Right atrium auricular region (tissue), 2 donors: ENCODE results near the gene NFATC2IP. TPM values are rescaled to one million over a fixed set of nuclear protein-coding genes. Genes with fewer than 3 reads are reported as not detected.

Source experiments
- DNase-seq: peaks from one replicate; pipeline ENCODE4 v3.0.0-alpha.2; 2019; ENCODE audit warnings: low spot score
- H3K27ac ChIP-seq, 2 donors: fragments of 200-600 bp; sonication (generic); 1 replicate in 1 of 2; 2 replicates in 1 of 2; pipeline ENCODE4 v1.5.1; 2016 to 2019
- H3K27me3 ChIP-seq, 2 donors: fragments of 200-600 bp; sonication (generic); one replicate each; pipeline versions ENCODE4 v1.5.1 to v1.6.0; 2017 to 2019
- H3K36me3 ChIP-seq: fragments of 200-600 bp; sonication (generic); one replicate; pipeline ENCODE4 v1.5.1; 2016
- H3K4me1 ChIP-seq, 2 donors: fragments of 200-600 bp; sonication (generic); one replicate each; pipeline versions ENCODE4 v1.5.1 to v1.6.0; 2017 to 2019
- H3K4me3 ChIP-seq, 2 donors: fragments of 200-600 bp; sonication (generic); 1 replicate in 1 of 2; 2 replicates in 1 of 2; pipeline ENCODE4 v1.5.1; 2017 to 2019; ENCODE audit warnings: mild to moderate bottlenecking in 1 of 2, moderate library complexity in 1 of 2
- H3K9me3 ChIP-seq, 2 donors: fragments of 200-600 bp; sonication (generic); one replicate each; pipeline ENCODE4 v1.5.1; 2019
- total RNA-seq, 2 donors: library from RNA; depleted of rRNA; stranded (reverse); fragments of >200 nt; gene quantifications; one replicate each; pipeline ENCODE4 v1.1.0, GENCODE V29; 2016
- TF ChIP-seq, protein P1 (sequence below), 2 donors: fragments of 200-600 bp; sonication (generic); IDR thresholded peaks; one replicate each; pipeline ENCODE4 v1.5.1; 2019; ENCODE audit warnings: antibody characterized with exemption in 2 of 2

NFATC2IP gene
- total RNA-seq, 2 donors from 2014 or later = 10.6 to 13.0 TPM

DNA sequence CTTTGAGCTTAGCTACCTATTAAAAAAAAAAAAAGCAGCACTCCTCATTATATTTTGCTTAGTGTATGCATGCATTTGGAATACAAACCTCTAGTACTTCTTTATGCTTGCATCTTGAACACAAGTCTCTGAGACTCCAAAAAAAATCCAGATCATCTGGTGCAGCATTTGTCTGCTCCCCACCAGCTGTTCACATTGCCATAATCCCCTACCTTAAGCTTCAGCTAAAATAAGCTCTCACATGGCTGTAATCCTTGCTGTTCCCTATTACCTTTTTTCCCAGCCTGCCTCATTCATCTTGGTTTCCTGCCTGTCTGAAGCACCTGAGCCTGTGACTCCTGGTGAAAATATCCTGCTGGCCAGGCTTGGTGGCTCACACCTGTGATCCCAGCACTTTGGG, 7.5 kb upstream of the NFATC2IP start:
- Histone ChIP-seq H3K9me3 (no peaks in the 10 kb centered on the region), H3K27me3 (no peaks in the 10 kb centered on the region), H3K36me3 (no peaks in the 10 kb centered on the region), H3K4me3 (no peak overlapping the region), H3K4me1 (peaks cover 0 to 5% of the 10 kb centered on the region in 2 donors), H3K27ac (no peak overlapping the region)
- DNase-seq = no peak
- TF ChIP-seq, protein P1, sequence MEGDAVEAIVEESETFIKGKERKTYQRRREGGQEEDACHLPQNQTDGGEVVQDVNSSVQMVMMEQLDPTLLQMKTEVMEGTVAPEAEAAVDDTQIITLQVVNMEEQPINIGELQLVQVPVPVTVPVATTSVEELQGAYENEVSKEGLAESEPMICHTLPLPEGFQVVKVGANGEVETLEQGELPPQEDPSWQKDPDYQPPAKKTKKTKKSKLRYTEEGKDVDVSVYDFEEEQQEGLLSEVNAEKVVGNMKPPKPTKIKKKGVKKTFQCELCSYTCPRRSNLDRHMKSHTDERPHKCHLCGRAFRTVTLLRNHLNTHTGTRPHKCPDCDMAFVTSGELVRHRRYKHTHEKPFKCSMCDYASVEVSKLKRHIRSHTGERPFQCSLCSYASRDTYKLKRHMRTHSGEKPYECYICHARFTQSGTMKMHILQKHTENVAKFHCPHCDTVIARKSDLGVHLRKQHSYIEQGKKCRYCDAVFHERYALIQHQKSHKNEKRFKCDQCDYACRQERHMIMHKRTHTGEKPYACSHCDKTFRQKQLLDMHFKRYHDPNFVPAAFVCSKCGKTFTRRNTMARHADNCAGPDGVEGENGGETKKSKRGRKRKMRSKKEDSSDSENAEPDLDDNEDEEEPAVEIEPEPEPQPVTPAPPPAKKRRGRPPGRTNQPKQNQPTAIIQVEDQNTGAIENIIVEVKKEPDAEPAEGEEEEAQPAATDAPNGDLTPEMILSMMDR (IDR thresholded peaks at IDR 0.05) = no peak

DNA sequence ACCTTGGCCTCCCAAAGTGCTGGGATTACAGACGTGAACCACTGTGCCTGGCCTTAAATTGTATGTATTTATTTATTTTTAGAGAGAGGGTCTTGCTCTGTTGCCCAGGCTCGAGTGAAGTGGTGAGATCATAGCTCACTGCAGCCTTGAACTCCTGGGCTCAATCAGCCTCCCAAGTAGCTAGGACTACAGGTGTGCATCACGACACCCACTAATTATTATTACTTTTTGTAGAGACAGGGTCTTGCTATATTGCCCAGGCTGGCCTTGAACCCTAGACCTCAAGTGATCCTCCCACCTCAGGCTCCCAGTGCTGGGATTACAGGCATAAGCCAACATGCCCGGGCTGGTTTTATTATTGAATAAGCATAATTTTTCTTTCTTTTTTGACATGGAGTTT, 4.1 kb upstream of the NFATC2IP start:
- no peak for DNase-seq
- H3K9me3 ChIP-seq = no peaks in the 10 kb centered on the region
- no peaks in the 10 kb centered on the region for H3K27me3 ChIP-seq
- H3K36me3 ChIP-seq = no peaks in the 10 kb centered on the region
- no peak overlapping the region for H3K27ac ChIP-seq
- peaks cover 0 to 9% of the 10 kb centered on the region in 2 donors for H3K4me1 ChIP-seq
- no peak overlapping the region for H3K4me3 ChIP-seq
- TF ChIP-seq, protein P1 (IDR thresholded peaks at IDR 0.05) = no peak

DNA sequence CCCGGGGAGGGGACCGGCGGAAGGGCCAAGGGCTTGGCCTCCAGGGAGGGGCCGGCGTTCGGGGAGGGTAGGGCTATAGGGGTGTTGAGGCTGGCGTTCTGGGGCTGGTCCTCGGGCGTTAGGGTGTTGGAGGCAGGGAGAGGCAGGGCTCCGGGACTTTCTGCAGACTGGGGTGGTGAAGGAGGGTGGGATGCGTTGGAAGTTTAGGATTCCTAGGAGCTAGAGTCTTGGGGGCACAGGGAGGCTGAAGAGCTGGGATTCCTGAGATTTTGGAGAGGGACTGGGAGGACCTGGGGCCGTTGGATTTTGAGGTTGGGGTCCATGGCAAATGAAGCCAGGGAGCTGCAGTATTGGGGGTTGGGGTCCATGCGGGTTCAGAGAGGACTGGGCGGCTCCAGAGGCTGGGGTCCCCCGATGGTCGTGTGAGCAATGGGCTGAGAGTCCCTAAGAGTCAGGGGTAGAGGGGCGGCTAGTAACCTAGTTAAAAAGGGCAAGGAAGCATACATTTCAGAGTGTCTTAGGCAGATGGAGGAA, 740 bp downstream of the NFATC2IP start:
- no peak for DNase-seq
- H3K27me3 ChIP-seq = no peaks in the 10 kb centered on the region
- no peaks in the 10 kb centered on the region for H3K9me3 ChIP-seq
- peaks cover 24% of the 10 kb centered on the region for H3K36me3 ChIP-seq
- H3K4me1 ChIP-seq = peaks cover 0 to 12% of the 10 kb centered on the region in 2 donors
- peak overlapping the region; percentile 83 to 87 for H3K27ac ChIP-seq
- H3K4me3 ChIP-seq = peak overlapping the region; percentile 93 to 97
- TF ChIP-seq, protein P1 (IDR thresholded peaks at IDR 0.05) = no peak

DNA sequence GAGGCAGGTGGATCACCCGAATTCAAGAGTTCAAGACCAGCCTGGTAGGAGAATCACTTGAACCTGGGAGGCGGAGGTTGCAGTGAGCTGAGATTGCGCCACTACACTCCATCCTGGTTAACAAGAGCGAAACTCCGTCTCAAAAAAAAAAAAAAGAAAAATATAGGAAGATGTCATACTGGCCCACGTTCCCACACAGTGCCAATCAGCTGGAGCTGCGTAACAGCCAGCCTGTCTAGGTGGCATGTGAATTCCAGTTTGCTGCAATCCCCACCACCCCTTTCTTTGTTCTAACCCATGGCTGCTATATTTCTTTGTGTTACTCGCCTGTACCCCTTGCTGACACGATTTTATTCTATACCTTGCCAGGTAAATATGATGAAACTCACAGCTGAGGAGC, 7.5 kb downstream of the NFATC2IP start:
- no peak for DNase-seq
- Histone ChIP-seq H3K27me3 (no peaks in the 10 kb centered on the region), H3K9me3 (no peaks in the 10 kb centered on the region), H3K4me1 (no peaks in the 10 kb centered on the region), H3K27ac (no peak overlapping the region), H3K36me3 (peaks cover 55% of the 10 kb centered on the region), H3K4me3 (no peak overlapping the region)
- TF ChIP-seq, protein P1 (IDR thresholded peaks at IDR 0.05) = no peak

DNA sequence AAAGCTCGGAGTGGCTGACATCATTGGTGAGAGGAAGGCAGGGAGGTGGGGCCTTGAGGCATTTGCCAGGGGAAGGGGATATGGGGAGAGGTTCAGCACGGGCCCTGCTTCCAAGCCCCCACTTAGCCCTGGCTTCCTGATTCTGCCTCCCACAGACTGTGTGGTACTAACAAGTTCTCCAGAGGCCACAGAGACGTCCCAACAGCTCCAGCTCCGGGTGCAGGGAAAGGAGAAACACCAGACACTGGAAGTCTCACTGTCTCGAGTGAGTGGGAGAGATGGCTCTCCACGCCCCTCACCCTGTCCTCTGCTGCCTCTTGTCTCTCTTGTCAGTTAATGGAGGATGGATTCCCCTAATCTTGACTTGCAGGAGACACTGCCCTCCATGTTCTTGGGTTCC, 8.1 kb downstream of the NFATC2IP start:
- H3K27ac ChIP-seq = no peak overlapping the region
- no peaks in the 10 kb centered on the region for H3K4me1 ChIP-seq
- H3K9me3 ChIP-seq = no peaks in the 10 kb centered on the region
- no peaks in the 10 kb centered on the region for H3K27me3 ChIP-seq
- no peak overlapping the region for H3K4me3 ChIP-seq
- no peak for DNase-seq
- TF ChIP-seq, protein P1 (IDR thresholded peaks at IDR 0.05) = no peak
- peaks cover 60% of the 10 kb centered on the region for H3K36me3 ChIP-seq

DNA sequence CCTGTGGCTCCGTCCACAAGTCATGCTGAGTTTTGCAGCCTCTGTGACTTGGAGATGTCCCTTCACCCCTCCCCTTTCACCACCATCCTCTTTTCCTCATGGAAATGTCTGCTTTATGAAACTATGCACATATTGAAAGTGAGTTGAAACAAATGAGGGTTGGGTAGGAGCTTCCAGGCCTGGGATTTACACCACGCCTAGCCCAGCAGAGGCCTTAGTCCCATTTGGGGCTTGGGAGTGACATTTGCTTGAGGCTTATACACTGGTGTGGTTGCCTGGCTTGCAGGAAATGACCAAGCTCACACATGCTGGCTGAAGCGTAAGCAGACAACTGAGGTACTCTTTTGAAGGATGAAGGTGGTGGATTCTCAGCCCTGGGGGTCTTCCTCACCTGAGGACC, 13.3 kb downstream of the NFATC2IP start:
- Histone ChIP-seq H3K4me3 (no peak overlapping the region), H3K4me1 (no peaks in the 10 kb centered on the region), H3K36me3 (peaks cover 47% of the 10 kb centered on the region), H3K27me3 (no peaks in the 10 kb centered on the region), H3K9me3 (no peaks in the 10 kb centered on the region), H3K27ac (no peak overlapping the region)
- no peak for DNase-seq
- TF ChIP-seq, protein P1 (IDR thresholded peaks at IDR 0.05) = no peak
